ENCODE data around the gene LYSMD4. TPM values are rescaled to one million over a fixed set of nuclear protein-coding genes. Genes with fewer than 3 reads are reported as not detected.

The LYSMD4 gene
- total and polyA plus RNA-seq, 4 donors, result 3.9 to 12.1 (median 7.2) TPM

DNA sequence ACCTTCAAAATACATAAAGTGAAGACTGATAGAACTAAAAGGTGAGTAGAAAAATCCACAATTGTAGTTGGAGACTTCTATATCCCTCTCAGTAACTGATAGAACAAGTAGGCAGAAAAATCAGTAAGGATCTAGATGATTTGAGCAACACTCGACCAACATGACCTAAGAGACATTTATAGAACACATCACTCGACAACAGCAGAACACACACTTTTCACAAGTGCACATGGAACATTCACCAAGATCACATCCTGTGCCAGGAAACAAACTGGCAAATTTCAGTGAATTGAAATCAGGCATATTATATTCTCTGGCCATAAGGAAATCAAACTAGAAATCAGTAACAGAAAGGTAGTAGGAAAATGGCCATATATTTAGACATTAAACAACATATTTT lies 37.1 kb downstream of the LYSMD4 start:
- no peaks in the 10 kb centered on the region for H3K9me3 ChIP-seq (ENCODE audit: control insufficient read depth in 4 of 4, low read length in 3 of 4)
- WGBS, result 85% methylated on average over 2 of the region's 2 CpGs
- peaks cover 0 to 35% (median 16%) of the 10 kb centered on the region in 4 donors for H3K36me3 ChIP-seq (ENCODE audit: control insufficient read depth in 4 of 4, insufficient read depth in 3 of 4, low read depth in 1 of 4, low read length in 3 of 4)
- no peak for DNase-seq (ENCODE audit: low spot score)
- no peak overlapping the region for H3K4me3 ChIP-seq (ENCODE audit: low read depth in 1 of 3, low read length in 3 of 3)
- no peak overlapping the region for H3K27ac ChIP-seq (ENCODE audit: low read depth in 1 of 2, low read length in 2 of 2)
- H3K4me1 ChIP-seq (ENCODE audit: control insufficient read depth in 4 of 4, insufficient read depth in 4 of 4, low read length in 3 of 4), result no peaks in the 10 kb centered on the region
- no peaks in the 10 kb centered on the region for H3K27me3 ChIP-seq (ENCODE audit: control insufficient read depth in 4 of 4, insufficient read depth in 4 of 4, low read length in 3 of 4)
- H3K9ac ChIP-seq (ENCODE audit: low read depth in 1 of 2, low read length in 2 of 2), result no peak overlapping the region
- TF ChIP-seq HNF4A (conservative IDR thresholded peaks at IDR 0.05) (no peak), JUND (IDR thresholded peaks at IDR 0.05) (no peak), EGR1 (IDR thresholded peaks at IDR 0.05; ENCODE audit: low read depth in 2 of 2) (no peak), NR2F2 (IDR thresholded peaks at IDR 0.05) (no peak), FOXA1 (IDR thresholded peaks at IDR 0.05) (no peak), YY1 (IDR thresholded peaks at IDR 0.05) (no peak), RAD21 (IDR thresholded peaks at IDR 0.05) (no peak), RXRA (IDR thresholded peaks at IDR 0.05) (no peak)
- TF ChIP-seq, protein P1, sequence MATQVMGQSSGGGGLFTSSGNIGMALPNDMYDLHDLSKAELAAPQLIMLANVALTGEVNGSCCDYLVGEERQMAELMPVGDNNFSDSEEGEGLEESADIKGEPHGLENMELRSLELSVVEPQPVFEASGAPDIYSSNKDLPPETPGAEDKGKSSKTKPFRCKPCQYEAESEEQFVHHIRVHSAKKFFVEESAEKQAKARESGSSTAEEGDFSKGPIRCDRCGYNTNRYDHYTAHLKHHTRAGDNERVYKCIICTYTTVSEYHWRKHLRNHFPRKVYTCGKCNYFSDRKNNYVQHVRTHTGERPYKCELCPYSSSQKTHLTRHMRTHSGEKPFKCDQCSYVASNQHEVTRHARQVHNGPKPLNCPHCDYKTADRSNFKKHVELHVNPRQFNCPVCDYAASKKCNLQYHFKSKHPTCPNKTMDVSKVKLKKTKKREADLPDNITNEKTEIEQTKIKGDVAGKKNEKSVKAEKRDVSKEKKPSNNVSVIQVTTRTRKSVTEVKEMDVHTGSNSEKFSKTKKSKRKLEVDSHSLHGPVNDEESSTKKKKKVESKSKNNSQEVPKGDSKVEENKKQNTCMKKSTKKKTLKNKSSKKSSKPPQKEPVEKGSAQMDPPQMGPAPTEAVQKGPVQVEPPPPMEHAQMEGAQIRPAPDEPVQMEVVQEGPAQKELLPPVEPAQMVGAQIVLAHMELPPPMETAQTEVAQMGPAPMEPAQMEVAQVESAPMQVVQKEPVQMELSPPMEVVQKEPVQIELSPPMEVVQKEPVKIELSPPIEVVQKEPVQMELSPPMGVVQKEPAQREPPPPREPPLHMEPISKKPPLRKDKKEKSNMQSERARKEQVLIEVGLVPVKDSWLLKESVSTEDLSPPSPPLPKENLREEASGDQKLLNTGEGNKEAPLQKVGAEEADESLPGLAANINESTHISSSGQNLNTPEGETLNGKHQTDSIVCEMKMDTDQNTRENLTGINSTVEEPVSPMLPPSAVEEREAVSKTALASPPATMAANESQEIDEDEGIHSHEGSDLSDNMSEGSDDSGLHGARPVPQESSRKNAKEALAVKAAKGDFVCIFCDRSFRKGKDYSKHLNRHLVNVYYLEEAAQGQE (IDR thresholded peaks at IDR 0.05), result no peak
- TF ChIP-seq, protein P2, sequence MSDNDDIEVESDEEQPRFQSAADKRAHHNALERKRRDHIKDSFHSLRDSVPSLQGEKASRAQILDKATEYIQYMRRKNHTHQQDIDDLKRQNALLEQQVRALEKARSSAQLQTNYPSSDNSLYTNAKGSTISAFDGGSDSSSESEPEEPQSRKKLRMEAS (IDR thresholded peaks at IDR 0.05), result no peak
- TF ChIP-seq, protein P3, sequence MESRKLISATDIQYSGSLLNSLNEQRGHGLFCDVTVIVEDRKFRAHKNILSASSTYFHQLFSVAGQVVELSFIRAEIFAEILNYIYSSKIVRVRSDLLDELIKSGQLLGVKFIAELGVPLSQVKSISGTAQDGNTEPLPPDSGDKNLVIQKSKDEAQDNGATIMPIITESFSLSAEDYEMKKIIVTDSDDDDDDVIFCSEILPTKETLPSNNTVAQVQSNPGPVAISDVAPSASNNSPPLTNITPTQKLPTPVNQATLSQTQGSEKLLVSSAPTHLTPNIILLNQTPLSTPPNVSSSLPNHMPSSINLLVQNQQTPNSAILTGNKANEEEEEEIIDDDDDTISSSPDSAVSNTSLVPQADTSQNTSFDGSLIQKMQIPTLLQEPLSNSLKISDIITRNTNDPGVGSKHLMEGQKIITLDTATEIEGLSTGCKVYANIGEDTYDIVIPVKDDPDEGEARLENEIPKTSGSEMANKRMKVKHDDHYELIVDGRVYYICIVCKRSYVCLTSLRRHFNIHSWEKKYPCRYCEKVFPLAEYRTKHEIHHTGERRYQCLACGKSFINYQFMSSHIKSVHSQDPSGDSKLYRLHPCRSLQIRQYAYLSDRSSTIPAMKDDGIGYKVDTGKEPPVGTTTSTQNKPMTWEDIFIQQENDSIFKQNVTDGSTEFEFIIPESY (IDR thresholded peaks at IDR 0.05), result no peak

DNA sequence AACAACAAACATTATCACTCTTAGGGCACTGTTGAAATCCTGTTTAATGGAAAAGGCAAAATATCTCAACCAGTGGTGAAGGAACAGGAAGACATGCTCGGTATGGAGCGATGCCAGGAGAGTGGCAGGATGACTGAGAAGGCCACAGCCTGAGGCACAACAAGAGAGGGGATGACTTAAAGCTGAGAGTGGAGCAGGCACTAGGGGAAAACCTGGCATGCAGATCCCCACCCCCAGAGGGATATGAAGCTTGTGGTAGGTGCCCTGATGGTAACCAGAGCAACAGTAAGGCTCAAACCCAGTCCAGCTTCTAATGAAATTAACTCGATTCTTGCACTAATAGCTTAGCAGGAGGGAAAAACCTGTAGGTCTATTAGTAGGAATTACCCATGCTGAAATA lies 40.4 kb downstream of the LYSMD4 start:
- no peak overlapping the region for H3K9ac ChIP-seq (ENCODE audit: low read depth in 1 of 2, low read length in 2 of 2)
- no peaks in the 10 kb centered on the region for H3K27me3 ChIP-seq (ENCODE audit: control insufficient read depth in 4 of 4, insufficient read depth in 4 of 4, low read length in 3 of 4)
- WGBS, result 91% methylated on average over 3 of the region's 3 CpGs
- H3K9me3 ChIP-seq (ENCODE audit: control insufficient read depth in 4 of 4, low read length in 3 of 4), result no peaks in the 10 kb centered on the region
- H3K4me3 ChIP-seq (ENCODE audit: low read depth in 1 of 3, low read length in 3 of 3), result no peak overlapping the region
- H3K36me3 ChIP-seq (ENCODE audit: control insufficient read depth in 4 of 4, insufficient read depth in 3 of 4, low read depth in 1 of 4, low read length in 3 of 4), result peaks cover 1 to 42% (median 19%) of the 10 kb centered on the region in 4 donors
- no peak for DNase-seq (ENCODE audit: low spot score)
- no peaks in the 10 kb centered on the region for H3K4me1 ChIP-seq (ENCODE audit: control insufficient read depth in 4 of 4, insufficient read depth in 4 of 4, low read length in 3 of 4)
- TF ChIP-seq YY1 (IDR thresholded peaks at IDR 0.05) (no peak), RAD21 (IDR thresholded peaks at IDR 0.05) (no peak)
- TF ChIP-seq, protein P3 (IDR thresholded peaks at IDR 0.05), result no peak
- no peak overlapping the region for H3K27ac ChIP-seq (ENCODE audit: low read depth in 1 of 2, low read length in 2 of 2)

All from liver (tissue), 9 donors.